Right lobe of liver (tissue), 6 donors: ENCODE data around the gene DLEC1. TPM values are rescaled to one million over a fixed set of nuclear protein-coding genes. Genes with fewer than 3 reads are reported as not detected.

ENCODE experiments used
- ATAC-seq, 4 donors: fragments of 200-7000 bp; cut with Tn5 transposase; one replicate each; pipeline ENCODE4 v1.9.1; 2020; ENCODE audit warnings: mild to moderate bottlenecking in 4 of 4, moderate library complexity in 4 of 4
- DNase-seq, 3 donors: peaks; one replicate each; pipeline ENCODE4 v3.0.0-alpha.2; 2020
- H3K27ac ChIP-seq, 3 donors: fragments of 200-600 bp; one replicate each; pipeline ENCODE4 v1.8.0; 2022
- H3K27me3 ChIP-seq, 2 donors: fragments of 200-600 bp; one replicate each; pipeline ENCODE4 v1.8.0; 2022
- H3K36me3 ChIP-seq, 4 donors: fragments of 200-600 bp; sonication (generic) in 1 of 4; one replicate each; pipeline versions ENCODE4 v1.5.1 to v1.8.0; 2017 to 2022; ENCODE audit warnings: control low read depth in 1 of 4
- H3K4me1 ChIP-seq, 4 donors: fragments of 200-600 bp; sonication (generic) in 1 of 4; one replicate each; pipeline versions ENCODE4 v1.5.1 to v1.8.0; 2017 to 2022; ENCODE audit warnings: control low read depth in 1 of 4
- H3K4me3 ChIP-seq, 3 donors: fragments of 200-600 bp; one replicate each; pipeline ENCODE4 v1.8.0; 2022
- H3K9me3 ChIP-seq, 4 donors: fragments of 200-600 bp; sonication (generic) in 1 of 4; one replicate each; pipeline versions ENCODE4 v1.5.1 to v1.8.0; 2017 to 2022; ENCODE audit warnings: control low read depth in 1 of 4
- CTCF ChIP-seq, 4 donors: fragments of 200-600 bp in 3 of 4; fragments of 450-650 bp in 1 of 4; IDR thresholded peaks; one replicate each; pipeline versions ENCODE4 v1.5.1 to v1.8.0; 2016 to 2022; ENCODE audit warnings: antibody characterized with exemption in 4 of 4, mild to moderate bottlenecking in 2 of 4
- POLR2A ChIP-seq: fragments of 450-650 bp; IDR thresholded peaks from one replicate; pipeline ENCODE4 v1.6.1; 2017; ENCODE audit warnings: antibody characterized with exemption, mild to moderate bottlenecking
- WGBS: methylation state at CpG from one replicate; pipeline ENCODE4 v1.1.6; 2018; ENCODE audit warnings: low coverage, low lambda C conversion rate; ENCODE audit not compliant: insufficient coverage; ENCODE audit errors: missing lambda C conversion rate; 5-methylcytosine and 5-hydroxymethylcytosine counted together
- intact Hi-C, 2 donors: fragments of 100-400 bp; cut with DNase I; formaldehyde crosslinking; loops; one replicate each; pipeline versions ENCODE4 v1.11.2 to v1.14.1; 2022
- total RNA-seq, 6 experiments: library from RNA; depleted of rRNA in 2 of 6; stranded (reverse); fragments of >200 nt in 2 of 6; fragmentation: NEBNext Ultra II Directional in 3 of 6; extraction: Animal tissue kit (Norgen Biotek cat#: 25700) in 3 of 6; gene quantifications; one replicate each; pipeline versions ENCODE4 v1.1.0 to v1.2.4, GENCODE V29; 2016 to 2023
- donor health status: DM: no; HTN: yes; CAD: no.
- donor health status: DM: no; HTN: no; CAD: no.
- donor health status: DM: no; HTN: no; CAD: no.
- donor health status: DM: no; HTN: yes; CAD: no.
- donor health status: DM: no; HTN: yes; CAD: no.

Gene DLEC1
- total RNA-seq, 6 experiments from 2014 or later: 0.04 to 0.18 (median 0.15) TPM; not detected in 2

- DNase-seq (peak in 2 of 3 donors; percentile 35 to 58), ATAC-seq (no peak)
- TF ChIP-seq CTCF (IDR thresholded peaks at IDR 0.05): no peak
- TF ChIP-seq POLR2A: no peak
- Histone ChIP-seq H3K27me3 (no peaks in the 10 kb centered on the region), H3K4me1 (peaks cover 0 to 7% (median 3%) of the 10 kb centered on the region in 4 donors), H3K36me3 (no peaks in the 10 kb centered on the region), H3K9me3 (no peaks in the 10 kb centered on the region), H3K27ac (peak overlapping the region in 2 of 3 donors; percentile 80 to 84), H3K4me3 (no peak overlapping the region)
- no CpG with 5 or more reads among the region's 6 CpGs for WGBS
- intact Hi-C loops: no loop called here
Measured at GRCh38 chr3:37997791-37998370, 41.1 kb upstream of the DLEC1 start.

- intact Hi-C loops: loop anchor here (10.0 kb wide), 1 partner anchor 115 kb away; no protein-coding TSS in a partner anchor
- Histone ChIP-seq H3K27ac (no peak overlapping the region), H3K36me3 (no peaks in the 10 kb centered on the region), H3K27me3 (no peaks in the 10 kb centered on the region), H3K4me1 (peaks cover 0 to 7% (median 3%) of the 10 kb centered on the region in 4 donors), H3K4me3 (no peak overlapping the region), H3K9me3 (no peaks in the 10 kb centered on the region)
- DNase-seq (peak in 2 of 3 donors; percentile 7 to 19), ATAC-seq (no peak)
- 75% methylated on average over 2 of the region's 6 CpGs for WGBS
- TF ChIP-seq POLR2A (no peak), CTCF (IDR thresholded peaks at IDR 0.05) (no peak)
Measured at GRCh38 chr3:37999836-38000235, 39.2 kb upstream of the DLEC1 start.

- Histone ChIP-seq H3K4me1 (peaks cover 0 to 7% (median 3%) of the 10 kb centered on the region in 4 donors), H3K4me3 (no peak overlapping the region), H3K27me3 (no peaks in the 10 kb centered on the region), H3K27ac (no peak overlapping the region), H3K9me3 (no peaks in the 10 kb centered on the region), H3K36me3 (no peaks in the 10 kb centered on the region)
- WGBS: 96% methylated on average over 3 of the region's 6 CpGs
- intact Hi-C loops: loop anchor here (10.0 kb wide), 1 partner anchor 114 kb away; no protein-coding TSS in a partner anchor
- no peak for ATAC-seq
- DNase-seq: peak in 2 of 3 donors; percentile 17 to 41
- TF ChIP-seq POLR2A: no peak
- TF ChIP-seq CTCF (IDR thresholded peaks at IDR 0.05): no peak
Measured at GRCh38 chr3:38000242-38000916, 38.6 kb upstream of the DLEC1 start.

- WGBS: 80% methylated on average over 1 of the region's 6 CpGs
- no peak for TF ChIP-seq CTCF (IDR thresholded peaks at IDR 0.05)
- no peak for TF ChIP-seq POLR2A
- Histone ChIP-seq H3K4me1 (peaks cover 0 to 7% (median 3%) of the 10 kb centered on the region in 4 donors), H3K9me3 (no peaks in the 10 kb centered on the region), H3K4me3 (no peak overlapping the region), H3K27ac (no peak overlapping the region), H3K36me3 (no peaks in the 10 kb centered on the region), H3K27me3 (no peaks in the 10 kb centered on the region)
- DNase-seq (peak in 1 of 3 donors; percentile 51), ATAC-seq (no peak)
- intact Hi-C loops: loop anchor here (10.0 kb wide), 1 partner anchor 114 kb away; no protein-coding TSS in a partner anchor
Measured at GRCh38 chr3:38000965-38001455, 38.0 kb upstream of the DLEC1 start.
